ENCODE data around the gene MYH11. TPM values are rescaled to one million over a fixed set of nuclear protein-coding genes. Genes with fewer than 3 reads are reported as not detected.

The MYH11 gene
- total RNA-seq, 4 donors from 2014 or later = 19.5 to 63.2 (median 24.6) TPM

DNA sequence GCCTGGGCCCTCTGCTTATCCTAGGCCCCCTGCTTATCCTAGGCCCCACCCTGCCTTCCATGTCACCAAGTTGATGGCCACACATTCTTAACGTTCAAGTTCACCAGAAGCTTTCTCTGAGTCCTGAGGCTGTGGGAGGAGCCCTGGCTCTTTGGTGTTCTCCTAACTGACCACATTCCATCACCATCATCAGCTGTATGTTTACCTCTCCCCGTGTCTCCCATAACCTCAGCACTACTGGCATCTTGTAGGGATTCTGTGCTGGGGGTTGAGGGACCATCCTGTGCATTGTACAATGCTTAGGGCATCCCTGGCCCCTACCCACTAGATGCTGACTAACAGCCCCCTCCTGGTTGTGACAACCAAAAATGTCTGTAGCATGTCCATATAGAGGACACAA, 107.5 kb downstream of the MYH11 start:
- Histone ChIP-seq H3K4me1 (no peaks in the 10 kb centered on the region), H3K27ac (no peak overlapping the region), H3K36me3 (no peaks in the 10 kb centered on the region), H3K9me3 (no peaks in the 10 kb centered on the region), H3K4me3 (replicated peaks in 1 of 3) (no peak overlapping the region), H3K27me3 (no peaks in the 10 kb centered on the region)
- no peak for DNase-seq
- 47 to 64% methylated on average over 2 of the region's 2 CpGs for WGBS, 2 donors
- TF ChIP-seq, protein P1, sequence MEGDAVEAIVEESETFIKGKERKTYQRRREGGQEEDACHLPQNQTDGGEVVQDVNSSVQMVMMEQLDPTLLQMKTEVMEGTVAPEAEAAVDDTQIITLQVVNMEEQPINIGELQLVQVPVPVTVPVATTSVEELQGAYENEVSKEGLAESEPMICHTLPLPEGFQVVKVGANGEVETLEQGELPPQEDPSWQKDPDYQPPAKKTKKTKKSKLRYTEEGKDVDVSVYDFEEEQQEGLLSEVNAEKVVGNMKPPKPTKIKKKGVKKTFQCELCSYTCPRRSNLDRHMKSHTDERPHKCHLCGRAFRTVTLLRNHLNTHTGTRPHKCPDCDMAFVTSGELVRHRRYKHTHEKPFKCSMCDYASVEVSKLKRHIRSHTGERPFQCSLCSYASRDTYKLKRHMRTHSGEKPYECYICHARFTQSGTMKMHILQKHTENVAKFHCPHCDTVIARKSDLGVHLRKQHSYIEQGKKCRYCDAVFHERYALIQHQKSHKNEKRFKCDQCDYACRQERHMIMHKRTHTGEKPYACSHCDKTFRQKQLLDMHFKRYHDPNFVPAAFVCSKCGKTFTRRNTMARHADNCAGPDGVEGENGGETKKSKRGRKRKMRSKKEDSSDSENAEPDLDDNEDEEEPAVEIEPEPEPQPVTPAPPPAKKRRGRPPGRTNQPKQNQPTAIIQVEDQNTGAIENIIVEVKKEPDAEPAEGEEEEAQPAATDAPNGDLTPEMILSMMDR (IDR thresholded peaks at IDR 0.05) = no peak
- no peak for TF ChIP-seq POLR2A (IDR thresholded peaks at IDR 0.05)
- intact Hi-C loops (cut with DNase I) = no loop called here

DNA sequence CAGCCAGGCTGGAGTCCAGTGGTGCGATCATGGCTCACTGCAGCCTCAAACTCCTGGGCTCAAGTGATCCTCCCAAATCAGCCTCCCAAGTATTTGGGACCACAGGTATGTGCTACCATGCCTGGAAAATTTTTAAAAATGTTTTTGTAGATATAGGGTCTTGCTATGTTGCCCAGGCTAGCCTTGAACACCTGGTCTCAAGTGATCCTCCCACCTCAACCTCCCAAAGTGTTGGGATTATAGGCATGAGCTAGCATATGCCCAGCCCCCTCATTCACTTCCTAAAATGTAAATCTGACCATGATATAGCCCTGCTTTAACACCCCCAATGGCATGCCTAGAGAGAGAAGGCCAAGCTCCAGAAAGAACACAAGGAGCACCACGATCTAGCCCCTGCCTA, 108.2 kb downstream of the MYH11 start:
- intact Hi-C loops (cut with DNase I) = no loop called here
- no peak for DNase-seq
- Histone ChIP-seq H3K4me1 (no peaks in the 10 kb centered on the region), H3K36me3 (no peaks in the 10 kb centered on the region), H3K4me3 (replicated peaks in 1 of 3) (no peak overlapping the region), H3K9me3 (no peaks in the 10 kb centered on the region), H3K27ac (no peak overlapping the region), H3K27me3 (no peaks in the 10 kb centered on the region)
- WGBS, 2 donors = 95 to 96% methylated on average over 2 of the region's 2 CpGs
- TF ChIP-seq, protein P1 (IDR thresholded peaks at IDR 0.05) = no peak
- no peak for TF ChIP-seq POLR2A (IDR thresholded peaks at IDR 0.05)

DNA sequence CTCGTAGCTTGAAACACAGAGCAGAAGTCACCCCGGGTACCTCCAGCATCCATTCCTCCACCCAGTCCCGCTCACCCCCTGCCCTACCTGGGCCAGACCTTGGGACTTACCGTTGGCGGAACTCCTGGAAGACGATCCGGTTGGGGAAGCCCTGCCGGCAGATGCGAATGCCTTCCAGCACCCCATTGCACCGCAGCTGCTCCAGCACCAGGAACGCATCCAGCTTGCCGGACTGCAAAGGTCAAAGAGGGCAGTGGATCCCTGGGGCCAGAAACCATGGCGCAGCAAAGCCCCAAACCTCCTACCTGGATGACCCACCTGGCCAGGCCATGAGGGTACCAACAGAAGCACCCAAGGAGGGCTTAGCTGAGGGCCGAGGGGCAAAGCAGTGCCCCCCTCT, 108.9 kb downstream of the MYH11 start:
- 86 to 98% methylated on average over 3 to 13 of the region's 14 CpGs for WGBS, 2 donors
- Histone ChIP-seq H3K9me3 (no peaks in the 10 kb centered on the region), H3K27me3 (no peaks in the 10 kb centered on the region), H3K4me3 (replicated peaks in 1 of 3) (no peak overlapping the region), H3K27ac (no peak overlapping the region), H3K4me1 (no peaks in the 10 kb centered on the region), H3K36me3 (no peaks in the 10 kb centered on the region)
- intact Hi-C loops (cut with DNase I) = no loop called here
- TF ChIP-seq, protein P1 (IDR thresholded peaks at IDR 0.05) = no peak
- TF ChIP-seq POLR2A (IDR thresholded peaks at IDR 0.05) = no peak
- DNase-seq = no peak

DNA sequence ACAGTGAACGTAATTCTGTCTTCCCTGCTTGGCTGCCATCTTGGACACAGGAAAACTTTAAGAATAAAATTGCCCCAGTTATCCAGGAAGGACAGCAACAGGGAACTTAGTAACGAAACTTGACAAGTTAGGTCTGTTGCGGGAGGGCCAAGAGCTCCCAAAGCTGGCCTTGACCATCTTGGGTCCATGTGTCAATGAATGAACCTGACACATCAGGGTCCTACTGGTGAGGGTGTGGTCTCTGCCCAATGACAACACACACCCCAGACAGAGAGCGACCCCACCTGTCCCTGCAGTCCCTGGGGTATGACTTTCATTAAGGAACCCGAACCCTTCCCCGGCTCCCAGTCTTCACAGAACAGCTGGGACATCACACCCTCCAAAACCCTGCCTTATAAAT, 110.5 kb downstream of the MYH11 start:
- Histone ChIP-seq H3K4me3 (replicated peaks in 1 of 3) (no peak overlapping the region), H3K36me3 (no peaks in the 10 kb centered on the region), H3K27me3 (no peaks in the 10 kb centered on the region), H3K9me3 (no peaks in the 10 kb centered on the region), H3K27ac (no peak overlapping the region), H3K4me1 (no peaks in the 10 kb centered on the region)
- TF ChIP-seq, protein P1 (IDR thresholded peaks at IDR 0.05) = no peak
- TF ChIP-seq POLR2A (IDR thresholded peaks at IDR 0.05) = no peak
- DNase-seq = no peak
- WGBS, 2 donors = 87 to 92% methylated on average over 6 of the region's 6 CpGs
- intact Hi-C loops (cut with DNase I) = no loop called here

DNA sequence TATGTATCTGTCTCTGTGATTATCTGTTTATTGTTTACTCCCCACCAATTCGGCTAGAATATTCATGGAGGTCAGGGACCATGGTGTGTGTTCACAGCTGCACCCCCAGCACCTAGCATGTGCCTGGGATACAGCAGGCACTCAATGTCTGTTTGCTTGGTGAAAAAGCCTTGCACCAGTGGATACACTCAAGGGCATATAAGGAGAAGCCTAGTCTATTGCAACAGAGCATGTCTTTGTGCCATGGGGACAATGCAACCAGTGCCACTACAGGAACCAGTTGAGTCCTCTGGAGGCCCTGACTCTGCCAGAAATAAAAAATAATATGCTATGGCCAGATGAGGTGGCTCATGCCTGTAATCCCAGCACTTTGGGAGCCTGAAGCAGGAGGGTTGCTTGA, 113.2 kb downstream of the MYH11 start:
- no peak overlapping the region for H3K27ac ChIP-seq
- no peaks in the 10 kb centered on the region for H3K27me3 ChIP-seq
- no peak overlapping the region for H3K4me3 ChIP-seq (replicated peaks in 1 of 3)
- no peaks in the 10 kb centered on the region for H3K36me3 ChIP-seq
- intact Hi-C loops (cut with DNase I) = no loop called here
- no peaks in the 10 kb centered on the region for H3K4me1 ChIP-seq
- no peak for DNase-seq
- no peaks in the 10 kb centered on the region for H3K9me3 ChIP-seq
- 57 to 69% methylated on average over 1 of the region's 1 CpG for WGBS, 2 donors
- TF ChIP-seq, protein P1 (IDR thresholded peaks at IDR 0.05) = no peak
- TF ChIP-seq POLR2A (IDR thresholded peaks at IDR 0.05) = no peak

All from thyroid gland (tissue), 4 donors.